NCI-H2171 (cell line): ENCODE results near the gene PSMG1.
A peak's percentile ranks its signal among the peaks of the same experiment; 100 is the strongest.
"Not testable (repeated sequence)": the region's sequence is repeated elsewhere in the genome, so short reads cannot be mapped to it uniquely, and the experiment has no call there.

Experiments used
- DNase-seq: peaks from one replicate; lab custom pipeline; 2025; lab: John Stamatoyannopoulos, UW

The PSMG1 gene, protein sequence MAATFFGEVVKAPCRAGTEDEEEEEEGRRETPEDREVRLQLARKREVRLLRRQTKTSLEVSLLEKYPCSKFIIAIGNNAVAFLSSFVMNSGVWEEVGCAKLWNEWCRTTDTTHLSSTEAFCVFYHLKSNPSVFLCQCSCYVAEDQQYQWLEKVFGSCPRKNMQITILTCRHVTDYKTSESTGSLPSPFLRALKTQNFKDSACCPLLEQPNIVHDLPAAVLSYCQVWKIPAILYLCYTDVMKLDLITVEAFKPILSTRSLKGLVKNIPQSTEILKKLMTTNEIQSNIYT

GRCh38 chr21:39183272-39184049, at the start of gene PSMG1:
TSS of gene PSMG1 (minus strand) at chr21:39183451. CDS start at chr21:39183385, 66 bp downstream.
- peak; percentile 94 for DNase-seq

DNA sequence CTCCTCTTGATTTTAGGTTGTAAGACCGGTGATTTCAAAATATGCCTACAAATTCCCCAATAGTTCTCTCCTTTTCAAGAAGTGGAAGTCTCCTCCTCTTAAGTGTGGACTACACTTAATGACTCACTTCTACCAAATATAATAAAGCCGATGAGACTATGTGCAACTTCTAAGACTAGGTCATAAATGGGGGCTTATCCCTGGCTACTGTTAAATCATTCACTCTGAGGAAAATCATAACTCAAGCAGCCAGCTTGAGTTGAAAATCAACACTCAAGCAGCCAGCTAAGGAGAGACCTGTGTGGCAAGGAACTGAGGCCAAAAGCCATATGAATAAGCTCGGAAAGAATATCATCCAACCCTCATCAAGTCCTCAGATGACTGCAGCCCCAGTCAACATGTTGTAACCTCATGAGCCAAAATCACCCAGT, 49.6 kb upstream of the PSMG1 start:
- no peak for DNase-seq

DNA sequence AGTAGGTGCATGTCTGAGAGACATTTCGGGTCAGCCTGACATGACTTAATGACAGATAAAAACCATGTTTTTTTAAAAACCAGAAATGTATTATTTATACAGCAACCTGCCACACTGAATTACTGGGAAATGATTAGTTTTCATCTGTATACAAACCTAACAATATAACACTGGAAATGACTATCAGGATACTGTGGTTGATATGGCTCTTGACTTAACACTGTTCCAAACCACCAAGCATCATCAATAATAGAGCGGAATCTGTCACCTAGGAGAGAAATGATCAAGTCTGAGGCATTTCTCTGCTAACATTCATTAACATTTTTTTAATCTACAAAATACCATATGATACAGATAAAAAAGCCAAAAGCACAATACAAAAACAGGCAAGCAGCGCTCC, 41.7 kb upstream of the PSMG1 start:
- no peak for DNase-seq

GRCh38 chr21:39221997-39222486, 38.8 kb upstream of the PSMG1 start:
- DNase-seq, result no peak

- DNase-seq, result no peak
These were observed 38.2 kb upstream of the PSMG1 start for GRCh38 chr21:39221282-39221996.

- not testable (repeated sequence) for DNase-seq
These were observed 37.6 kb upstream of the PSMG1 start for GRCh38 chr21:39220875-39221274.

GRCh38 chr21:39220150-39220549, 36.9 kb upstream of the PSMG1 start:
- DNase-seq, result no peak

DNA sequence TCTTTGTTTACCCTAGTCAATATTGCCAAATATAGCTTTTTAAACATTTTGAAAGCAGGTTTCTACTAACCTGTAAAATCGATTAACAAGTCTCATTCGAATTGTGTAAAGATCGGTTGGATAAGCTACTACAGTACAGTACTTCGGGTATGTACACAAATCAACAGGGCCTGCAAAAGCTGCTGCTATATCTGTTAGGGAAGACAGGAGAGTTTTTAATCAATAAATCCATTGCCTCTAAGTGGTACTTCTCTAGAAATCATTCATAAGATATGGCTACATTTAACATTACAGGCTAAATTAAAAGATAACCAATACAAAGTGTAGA, 34.8 kb upstream of the PSMG1 start:
- DNase-seq, result no peak

- peak; percentile 70 for DNase-seq
These were observed 34.3 kb upstream of the PSMG1 start for GRCh38 chr21:39217356-39218081.

DNA sequence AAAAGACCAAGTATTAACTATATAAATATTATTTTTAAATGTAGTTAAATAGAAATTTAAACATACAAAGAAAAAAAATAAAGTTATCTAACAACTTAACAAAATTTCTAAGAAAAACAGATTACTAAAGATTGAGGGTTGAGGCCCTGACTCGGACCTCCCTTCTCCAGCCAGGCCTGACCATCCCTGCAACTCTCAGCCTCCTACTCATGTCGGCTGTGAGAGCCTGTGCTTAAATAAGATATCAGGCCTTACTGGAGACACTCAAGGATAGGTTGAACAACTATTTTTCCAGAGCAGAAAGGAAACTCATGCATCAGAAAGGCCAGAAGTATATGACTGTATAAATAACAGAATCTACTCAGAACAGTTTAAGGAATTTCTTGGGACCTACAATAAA, 33.0 kb upstream of the PSMG1 start:
- DNase-seq, result no peak

GRCh38 chr21:39215078-39215477, 31.8 kb upstream of the PSMG1 start:
- no peak for DNase-seq

- no peak for DNase-seq
These were observed 26.1 kb upstream of the PSMG1 start for GRCh38 chr21:39209334-39209688.

DNA sequence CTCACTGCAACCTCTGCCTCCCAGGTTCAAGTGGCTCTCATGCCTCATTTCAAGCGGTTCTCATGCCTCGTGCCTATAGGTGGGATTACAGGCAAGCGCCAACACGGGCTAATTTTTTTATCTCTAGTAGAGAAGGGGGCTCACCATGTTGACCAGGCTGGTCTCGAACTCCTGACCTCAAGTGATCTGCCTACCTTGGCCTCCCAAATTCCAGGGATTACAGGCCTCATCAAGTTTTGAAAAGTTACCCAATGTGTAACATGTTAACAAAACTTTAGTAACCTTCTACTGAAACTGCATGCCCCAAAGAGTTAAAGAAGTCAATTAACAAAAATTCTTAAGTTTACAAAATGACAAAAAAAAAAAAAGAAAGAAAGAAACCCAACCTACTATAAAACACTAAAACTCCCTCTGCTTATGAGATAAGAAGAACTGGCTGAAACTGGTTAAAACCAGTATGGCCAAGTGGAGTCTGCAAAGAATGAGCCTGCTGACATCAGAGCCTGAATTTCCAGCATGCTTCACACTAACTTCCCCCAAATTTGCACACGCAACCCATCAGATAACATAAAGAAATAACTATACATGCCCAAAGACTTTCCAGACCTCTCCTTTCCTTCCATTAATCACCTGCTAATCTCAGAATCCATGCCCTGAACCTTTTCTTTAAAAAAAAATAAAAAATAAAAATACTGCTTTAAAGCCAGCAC, 25.5 kb upstream of the PSMG1 start:
- no peak for DNase-seq

DNA sequence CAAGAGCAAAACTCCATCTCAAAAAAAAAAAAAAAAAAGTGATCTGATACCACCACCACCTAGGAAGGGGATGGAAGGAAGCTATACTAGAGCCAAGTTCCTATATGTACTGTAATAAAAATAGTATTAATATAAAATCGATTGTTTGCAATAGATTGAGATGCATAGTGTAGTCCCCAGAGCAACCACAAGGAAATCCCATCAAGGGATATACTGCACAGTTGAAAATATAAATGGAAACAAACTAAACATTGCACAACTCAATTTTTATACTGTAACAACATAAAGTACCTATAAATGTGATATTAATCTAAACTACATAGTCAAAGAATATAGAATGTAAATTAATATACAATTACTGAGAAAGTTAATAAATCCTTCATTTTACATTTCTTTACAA, 20.9 kb upstream of the PSMG1 start:
- DNase-seq, result no peak

- no peak for DNase-seq
These were observed 15.5 kb upstream of the PSMG1 start for GRCh38 chr21:39198800-39199199.

- DNase-seq, result no peak
These were observed 14.4 kb upstream of the PSMG1 start for GRCh38 chr21:39197448-39198233.

- no peak for DNase-seq
These were observed 13.6 kb upstream of the PSMG1 start for GRCh38 chr21:39196838-39197237.

GRCh38 chr21:39196310-39196709, 13.1 kb upstream of the PSMG1 start:
- DNase-seq, result no peak

- no peak for DNase-seq
These were observed 10.1 kb upstream of the PSMG1 start for GRCh38 chr21:39193380-39193779.

GRCh38 chr21:39189857-39190604, 6.8 kb upstream of the PSMG1 start:
- DNase-seq, result no peak
